Superior temporal gyrus (tissue), 1 donor: ENCODE data around the gene SPINDOC.
"Not testable (repeated sequence)": the region's sequence is repeated elsewhere in the genome, so short reads cannot be mapped to it uniquely, and the experiment has no call there.

ENCODE experiments used
- DNase-seq: peaks from one replicate; pipeline ENCODE4 v3.0.0-alpha.2; 2016; ENCODE audit errors: extremely low spot score

Gene SPINDOC

DNA sequence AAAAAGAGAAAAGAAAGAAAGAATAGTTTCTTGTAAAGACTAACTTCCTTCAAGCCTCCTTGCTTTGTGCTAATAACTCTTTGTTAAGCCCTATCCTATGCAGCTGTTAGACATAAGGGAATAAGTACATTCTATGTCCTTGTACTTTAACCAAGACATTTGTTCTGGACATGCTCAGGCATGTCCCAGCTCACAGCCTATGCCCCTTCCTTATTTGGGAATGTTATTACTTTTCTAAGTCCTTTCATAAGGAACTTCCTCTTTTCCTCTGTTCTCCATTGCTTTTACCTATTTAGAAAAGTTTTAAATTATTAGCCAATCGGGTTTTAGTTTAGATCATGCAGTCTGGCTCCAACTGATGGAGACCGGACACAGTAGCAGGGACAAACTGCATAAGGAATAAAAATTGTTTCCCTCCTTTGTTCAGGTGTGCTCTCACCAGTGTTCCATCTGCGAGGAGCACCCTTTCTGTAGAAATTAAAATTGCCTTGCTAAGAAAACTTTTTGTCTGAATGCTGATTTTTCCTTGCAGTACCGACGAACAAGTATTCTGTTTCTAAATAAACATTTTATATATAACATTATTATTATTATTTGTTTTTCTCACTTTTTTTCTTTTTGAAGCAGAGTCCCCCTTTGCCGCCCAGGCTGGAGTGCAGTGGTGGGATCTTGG is 21.6 kb upstream of the SPINDOC start:
- DNase-seq: no peak

DNA sequence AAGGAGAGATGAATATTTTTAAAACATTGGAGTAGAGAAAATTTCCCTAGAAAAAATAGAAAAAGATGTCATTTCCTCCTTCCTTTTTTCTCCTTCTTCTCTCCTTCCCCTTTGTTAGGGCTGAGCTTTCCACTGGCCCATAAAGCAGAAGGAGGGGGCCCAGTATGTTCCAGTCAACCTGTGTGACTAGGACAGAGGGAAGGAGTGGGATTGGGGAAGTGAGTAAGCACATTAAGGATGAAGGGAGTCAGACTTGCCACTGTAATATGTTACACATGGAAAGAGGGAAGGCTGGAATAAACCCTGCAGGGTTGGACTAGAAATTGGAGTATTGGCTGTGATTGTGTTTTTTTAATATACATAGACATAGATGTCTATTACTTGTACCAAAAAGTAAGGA is 20.1 kb upstream of the SPINDOC start:
- DNase-seq: no peak

DNA sequence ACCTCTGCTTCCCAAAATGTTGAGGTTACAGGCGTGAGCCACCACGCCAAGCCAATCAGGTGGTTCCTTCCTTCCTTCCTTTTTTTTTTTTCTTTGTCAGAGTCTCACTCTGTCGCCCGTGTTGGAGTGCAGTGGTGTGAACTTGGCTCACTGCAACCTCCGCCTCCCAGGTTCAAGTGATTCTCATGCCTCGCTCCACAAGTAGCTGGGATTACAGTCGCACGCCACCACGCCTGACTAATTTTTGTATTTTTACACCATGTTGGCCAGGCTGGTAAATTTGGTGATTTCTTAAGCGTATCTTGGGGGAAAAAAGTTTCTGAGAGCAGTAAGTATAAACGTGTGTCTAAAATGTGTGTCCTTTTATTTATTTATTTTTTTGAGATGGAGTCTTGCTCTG is 18.2 kb upstream of the SPINDOC start:
- no peak for DNase-seq

DNA sequence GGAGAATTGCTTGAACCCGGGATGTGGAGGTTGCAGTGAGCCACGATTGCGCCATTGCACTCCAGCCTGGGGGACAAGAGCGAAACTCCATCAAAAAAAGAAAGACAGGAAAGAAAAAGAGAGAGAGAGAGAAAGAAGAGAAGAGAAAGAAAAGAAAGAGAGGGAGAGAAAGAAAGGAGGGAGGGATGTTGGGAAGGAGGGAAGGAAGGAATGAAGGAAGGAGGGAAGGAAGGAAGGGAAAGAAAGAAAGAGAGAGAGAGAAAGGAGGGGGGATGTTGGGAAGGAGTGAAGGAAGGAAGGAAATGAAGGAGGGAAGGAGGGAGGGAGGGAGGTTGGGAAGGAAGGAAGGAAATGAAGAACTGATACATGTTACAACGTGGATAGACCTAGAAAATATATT is 12.3 kb upstream of the SPINDOC start:
- no peak for DNase-seq

GRCh38 chr11:63802637-63803414 is 10.4 kb upstream of the SPINDOC start:
- no peak for DNase-seq

DNA sequence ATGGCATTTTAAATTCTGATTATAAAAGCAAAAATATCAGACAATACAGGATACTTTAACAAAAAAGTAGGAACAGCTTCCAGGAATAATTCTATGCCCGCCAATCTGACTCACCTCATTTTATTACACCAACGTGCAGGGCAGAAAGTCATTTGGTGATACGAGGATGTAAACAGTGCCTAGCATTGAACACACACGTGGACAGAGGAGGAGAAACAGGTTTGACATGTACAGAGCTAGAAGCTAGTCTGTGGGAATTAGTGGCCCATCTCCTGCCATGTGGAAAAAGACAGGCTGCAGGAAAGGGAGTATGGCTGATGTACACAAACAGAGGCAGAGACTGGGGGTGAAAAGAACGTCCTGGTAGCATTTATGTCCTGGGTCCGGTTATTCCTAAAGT is 9.0 kb upstream of the SPINDOC start:
- no peak for DNase-seq

- no peak for DNase-seq
Observed at GRCh38 chr11:63805844-63806415, 7.3 kb upstream of the SPINDOC start.

GRCh38 chr11:63810383-63810782 is 2.9 kb upstream of the SPINDOC start:
- not testable (repeated sequence) for DNase-seq

DNA sequence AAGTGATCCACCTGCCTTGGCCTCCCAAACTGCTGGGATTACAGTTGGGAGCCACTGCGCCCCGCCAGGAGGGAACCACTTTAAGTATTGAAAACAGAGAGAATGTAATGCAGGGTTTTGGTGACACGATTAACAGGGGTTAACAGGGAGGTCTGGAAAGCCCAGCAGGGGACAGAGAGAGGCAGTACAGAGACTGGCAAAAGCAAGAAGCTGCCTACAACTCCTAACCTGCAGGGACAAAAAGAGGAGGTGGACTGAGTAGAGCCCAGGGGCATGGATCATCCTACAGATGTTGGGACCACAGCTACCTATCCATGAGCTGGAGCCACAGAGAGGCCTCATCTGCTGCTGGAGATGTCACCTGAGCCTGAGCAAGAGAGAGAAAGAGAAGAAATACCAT is 1.7 kb upstream of the SPINDOC start:
- DNase-seq: no peak

- DNase-seq: peak; percentile 26
Observed at GRCh38 chr11:63813563-63814382, 517 bp downstream of the SPINDOC start.

DNA sequence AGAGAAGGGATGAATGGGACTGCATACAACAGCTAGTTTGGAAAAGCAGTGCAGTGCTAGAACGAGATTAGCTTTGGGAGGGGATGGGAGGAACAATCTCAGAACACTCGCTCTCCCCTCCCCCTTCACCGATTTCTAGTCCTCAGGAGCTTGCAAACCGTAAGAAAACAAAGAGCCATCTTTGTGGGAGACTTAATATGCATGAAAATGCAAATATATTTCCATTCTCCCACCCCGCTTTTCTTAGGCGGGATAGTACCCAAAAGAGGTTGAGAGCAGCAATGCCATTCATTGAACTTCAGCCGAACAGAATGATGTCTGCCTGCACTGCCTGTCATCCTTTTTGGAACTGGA is 1.1 kb downstream of the SPINDOC start:
- peak; percentile 17 for DNase-seq

GRCh38 chr11:63816166-63816565 is 2.9 kb downstream of the SPINDOC start:
- no peak for DNase-seq

DNA sequence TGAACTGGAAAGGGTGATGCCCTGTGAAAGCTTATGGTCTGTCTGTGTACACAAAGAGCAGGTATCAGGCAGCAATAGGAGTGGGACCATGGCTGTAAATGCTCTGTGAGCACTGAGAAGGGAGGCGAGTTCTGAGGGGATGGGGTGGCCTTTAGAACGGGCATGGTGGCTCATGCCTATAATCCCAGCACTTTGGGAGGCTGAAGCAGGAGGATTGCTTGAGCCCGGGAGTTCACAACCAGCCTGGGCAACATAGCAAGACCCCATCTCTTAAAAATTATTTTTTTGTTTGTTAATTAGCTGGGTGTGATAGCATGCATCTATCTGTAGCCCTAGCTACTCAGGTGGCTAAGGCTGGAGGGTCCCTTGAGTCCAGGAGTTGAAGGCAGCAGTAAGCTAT is 3.5 kb downstream of the SPINDOC start:
- no peak for DNase-seq

DNA sequence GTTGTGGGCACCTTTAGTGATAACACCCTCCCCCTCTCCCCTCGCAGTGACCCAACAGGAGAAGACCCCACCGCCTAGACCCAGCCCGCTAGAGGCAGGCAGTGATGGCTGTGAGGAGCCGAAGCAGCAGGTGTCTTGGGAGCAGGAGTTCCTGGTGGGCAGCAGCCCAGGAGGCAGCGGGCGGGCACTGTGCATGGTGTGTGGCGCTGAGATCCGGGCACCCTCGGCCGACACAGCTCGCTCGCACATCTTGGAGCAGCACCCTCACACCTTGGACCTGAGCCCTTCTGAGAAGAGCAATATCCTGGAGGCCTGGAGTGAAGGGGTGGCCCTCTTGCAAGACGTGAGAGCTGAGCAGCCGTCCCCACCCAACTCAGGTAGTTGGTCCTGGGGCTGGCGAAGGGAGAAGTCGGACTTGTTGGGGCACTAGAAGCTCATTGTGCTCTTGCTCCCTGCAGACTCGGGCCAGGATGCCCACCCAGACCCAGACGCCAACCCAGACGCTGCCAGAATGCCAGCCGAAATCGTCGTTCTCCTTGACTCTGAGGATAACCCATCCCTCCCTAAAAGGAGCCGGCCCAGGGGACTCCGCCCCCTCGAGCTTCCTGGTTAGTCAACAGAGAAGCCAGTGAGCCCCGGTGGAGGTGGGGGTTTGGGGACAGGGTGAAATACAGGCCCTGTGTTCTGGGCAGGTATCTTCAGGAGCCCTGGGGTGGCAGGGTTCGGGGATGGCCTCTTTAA is 4.7 kb downstream of the SPINDOC start:
- DNase-seq: no peak

DNA sequence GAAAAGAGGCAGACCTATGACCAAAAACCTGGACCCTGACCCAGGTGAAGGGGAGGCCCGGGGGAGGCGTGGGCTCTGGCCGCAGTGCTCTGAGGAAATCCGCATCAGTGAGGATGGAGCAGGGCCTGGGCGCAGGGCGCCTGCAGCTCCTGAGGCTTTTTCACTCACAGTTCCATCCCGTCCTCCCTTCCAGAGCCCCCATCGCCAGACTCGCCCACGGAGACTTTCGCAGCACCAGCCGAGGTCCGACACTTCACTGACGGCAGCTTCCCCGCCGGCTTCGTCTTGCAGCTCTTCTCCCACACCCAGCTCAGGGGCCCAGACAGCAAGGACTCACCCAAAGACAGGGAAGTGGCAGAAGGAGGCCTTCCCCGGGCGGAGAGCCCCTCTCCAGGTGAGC is 5.4 kb downstream of the SPINDOC start:
- no peak for DNase-seq

GRCh38 chr11:63821411-63821810 is 8.2 kb downstream of the SPINDOC start:
- DNase-seq: no peak

GRCh38 chr11:63826471-63827190 is 13.4 kb downstream of the SPINDOC start:
- DNase-seq: no peak

DNA sequence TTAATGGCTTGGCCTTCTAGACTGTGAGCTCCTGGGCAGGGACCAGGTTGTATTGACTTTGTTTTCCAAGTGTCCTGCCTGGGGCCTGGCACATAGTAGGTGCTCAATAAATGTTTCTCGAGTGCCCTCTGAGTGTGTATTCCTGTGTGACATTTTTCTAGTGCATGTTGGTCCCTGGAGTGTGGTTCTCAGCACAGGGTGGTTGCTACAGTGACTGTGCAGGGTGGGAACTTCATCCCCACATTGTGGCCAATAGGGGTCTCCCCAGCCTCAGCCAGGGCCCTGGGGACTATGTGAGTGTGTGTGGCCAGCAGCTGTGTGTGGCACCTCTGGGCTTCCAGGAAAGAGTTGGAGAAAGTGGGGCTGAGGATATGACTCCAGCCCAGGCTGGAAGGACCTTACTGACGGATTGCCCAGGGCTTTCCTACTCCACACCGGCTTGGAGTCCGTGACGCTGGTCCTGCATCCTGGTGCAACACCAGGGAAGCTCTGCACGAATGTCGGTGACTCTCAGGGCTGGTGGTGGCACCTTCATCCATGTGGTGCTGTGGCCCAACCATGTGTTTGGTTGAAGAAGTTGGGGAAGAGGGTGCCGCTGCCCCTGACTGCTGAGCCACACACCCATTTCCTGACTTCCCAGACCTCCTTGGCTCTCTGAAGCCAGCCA is 16.7 kb downstream of the SPINDOC start:
- DNase-seq: no peak

- no peak for DNase-seq
Observed at GRCh38 chr11:63831326-63831725, 18.1 kb downstream of the SPINDOC start.

DNA sequence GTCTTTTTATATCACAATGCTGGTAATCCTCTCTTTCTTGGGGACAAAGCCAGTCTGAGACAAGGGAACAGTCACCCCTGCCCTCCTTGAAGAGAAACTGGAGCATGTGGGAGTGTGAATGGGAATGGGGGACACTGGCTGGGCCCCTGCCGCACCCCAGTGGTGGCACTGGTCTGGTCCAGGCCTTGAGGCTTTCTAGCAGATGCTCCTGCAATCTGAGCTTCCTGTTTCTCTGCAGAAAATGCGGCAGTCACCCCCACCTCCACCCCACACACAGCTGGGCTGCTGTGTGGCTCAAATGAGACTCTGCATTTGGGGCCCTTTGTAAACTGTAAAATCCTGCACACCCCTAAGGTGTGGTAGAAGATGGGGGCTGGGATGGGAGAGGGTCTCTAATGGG is 19.1 kb downstream of the SPINDOC start:
- DNase-seq: no peak
